ENCODE results near the gene CFAP77. TPM values are rescaled to one million over a fixed set of nuclear protein-coding genes. Genes with fewer than 3 reads are reported as not detected.

The CFAP77 gene
- total and polyA plus RNA-seq, 7 donors: not detected

DNA sequence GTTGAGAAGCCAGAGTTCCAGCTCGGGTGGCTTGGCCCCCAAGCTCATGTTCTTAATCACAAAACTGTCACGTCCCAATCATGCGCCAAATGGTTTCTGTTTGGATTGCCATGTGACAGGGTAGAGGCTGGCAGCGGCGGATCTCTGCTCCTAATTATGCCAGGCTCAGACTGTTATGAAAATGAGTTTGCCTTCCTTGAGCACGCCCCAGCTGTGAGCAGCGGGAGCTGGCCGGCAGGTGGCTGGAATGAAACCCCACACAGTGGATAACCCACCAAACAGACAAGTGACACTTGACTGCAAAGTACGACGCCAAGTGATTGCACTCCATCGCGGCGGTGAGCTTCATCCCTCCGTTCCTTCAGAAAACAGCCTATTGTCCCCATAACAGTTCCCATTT is 75.4 kb downstream of the CFAP77 start:
- no peaks in the 10 kb centered on the region for H3K4me1 ChIP-seq
- H3K9me3 ChIP-seq: no peaks in the 10 kb centered on the region
- WGBS, 3 donors: 54 to 58% (median 58%) methylated on average over 14 of the region's 14 CpGs
- peaks cover 0 to 94% (median 11%) of the 10 kb centered on the region in 3 donors for H3K27me3 ChIP-seq (ENCODE audit: insufficient read depth in 3 of 3, low read length in 2 of 3)
- ATAC-seq (no peak), DNase-seq (no peak)
- no peak overlapping the region for H3K4me3 ChIP-seq
- intact Hi-C loops (cut with DNase I): no loop called here
- no peak overlapping the region for H3K27ac ChIP-seq
- TF ChIP-seq, protein P1, sequence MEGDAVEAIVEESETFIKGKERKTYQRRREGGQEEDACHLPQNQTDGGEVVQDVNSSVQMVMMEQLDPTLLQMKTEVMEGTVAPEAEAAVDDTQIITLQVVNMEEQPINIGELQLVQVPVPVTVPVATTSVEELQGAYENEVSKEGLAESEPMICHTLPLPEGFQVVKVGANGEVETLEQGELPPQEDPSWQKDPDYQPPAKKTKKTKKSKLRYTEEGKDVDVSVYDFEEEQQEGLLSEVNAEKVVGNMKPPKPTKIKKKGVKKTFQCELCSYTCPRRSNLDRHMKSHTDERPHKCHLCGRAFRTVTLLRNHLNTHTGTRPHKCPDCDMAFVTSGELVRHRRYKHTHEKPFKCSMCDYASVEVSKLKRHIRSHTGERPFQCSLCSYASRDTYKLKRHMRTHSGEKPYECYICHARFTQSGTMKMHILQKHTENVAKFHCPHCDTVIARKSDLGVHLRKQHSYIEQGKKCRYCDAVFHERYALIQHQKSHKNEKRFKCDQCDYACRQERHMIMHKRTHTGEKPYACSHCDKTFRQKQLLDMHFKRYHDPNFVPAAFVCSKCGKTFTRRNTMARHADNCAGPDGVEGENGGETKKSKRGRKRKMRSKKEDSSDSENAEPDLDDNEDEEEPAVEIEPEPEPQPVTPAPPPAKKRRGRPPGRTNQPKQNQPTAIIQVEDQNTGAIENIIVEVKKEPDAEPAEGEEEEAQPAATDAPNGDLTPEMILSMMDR (IDR thresholded peaks at IDR 0.05): no peak
- H3K36me3 ChIP-seq (ENCODE audit: insufficient read depth in 1 of 2, low read depth in 1 of 2): no peaks in the 10 kb centered on the region

DNA sequence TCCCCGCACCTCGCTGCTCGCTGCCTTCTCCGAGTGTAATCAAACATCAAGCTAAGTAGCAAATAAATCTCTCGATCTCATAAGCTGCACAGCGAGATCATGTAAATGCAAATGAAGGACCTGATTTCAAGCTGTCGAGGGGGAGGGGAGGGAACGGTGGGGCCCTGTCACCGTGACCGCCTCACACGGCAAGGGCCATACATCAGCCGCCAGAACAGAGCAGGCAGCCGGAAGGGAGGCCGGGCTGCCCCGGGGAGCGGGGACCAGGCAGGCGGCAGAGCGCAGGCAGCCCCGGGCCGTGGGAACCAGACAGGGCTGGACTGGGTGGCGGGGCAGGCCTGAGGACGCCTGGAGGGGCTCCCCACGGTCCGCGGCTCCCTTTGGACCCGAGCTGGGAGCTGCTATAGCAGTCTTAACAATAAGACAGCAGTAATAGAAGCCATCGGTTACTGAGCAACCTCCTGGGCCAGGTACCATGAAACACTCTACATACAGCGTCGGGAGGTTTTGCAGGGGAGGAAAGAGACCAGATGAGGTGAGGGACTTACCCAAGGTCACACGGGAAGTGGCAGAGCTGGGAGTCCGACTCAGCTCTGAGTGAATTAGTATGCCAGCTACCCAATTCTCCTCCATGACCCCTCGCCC is 76.8 kb downstream of the CFAP77 start:
- TF ChIP-seq, protein P1 (IDR thresholded peaks at IDR 0.05): no peak
- intact Hi-C loops (cut with DNase I): no loop called here
- DNase-seq (no peak), ATAC-seq (no peak)
- no peaks in the 10 kb centered on the region for H3K4me1 ChIP-seq
- WGBS, 3 donors: 20 to 22% (median 21%) methylated on average over 32 of the region's 32 CpGs
- no peak overlapping the region for H3K4me3 ChIP-seq
- H3K27ac ChIP-seq: no peak overlapping the region
- H3K27me3 ChIP-seq (ENCODE audit: insufficient read depth in 3 of 3, low read length in 2 of 3): peaks cover 0 to 92% (median 12%) of the 10 kb centered on the region in 3 donors
- H3K36me3 ChIP-seq (ENCODE audit: insufficient read depth in 1 of 2, low read depth in 1 of 2): no peaks in the 10 kb centered on the region
- no peaks in the 10 kb centered on the region for H3K9me3 ChIP-seq

DNA sequence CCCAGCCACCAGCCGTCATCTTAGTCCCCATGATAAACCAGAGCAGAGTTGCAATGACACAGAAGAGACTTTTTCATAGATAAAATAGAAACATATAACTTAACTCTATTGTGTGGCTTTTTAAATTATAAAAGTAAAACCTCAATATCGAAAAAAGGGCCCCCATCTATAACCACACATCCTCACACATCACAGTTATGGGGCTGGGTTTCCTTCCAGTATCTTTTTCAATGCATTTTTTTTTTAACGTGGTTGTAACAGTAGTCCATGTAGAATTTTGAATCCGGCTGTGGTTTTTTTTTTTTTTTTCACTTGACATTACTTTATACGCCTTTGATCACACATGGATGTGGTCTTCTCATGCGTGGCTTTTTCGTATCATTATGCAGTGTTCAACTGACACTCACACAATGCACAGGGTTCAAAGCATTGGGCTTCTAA is 77.4 kb downstream of the CFAP77 start:
- Histone ChIP-seq H3K4me3 (no peak overlapping the region), H3K36me3 (ENCODE audit: insufficient read depth in 1 of 2, low read depth in 1 of 2) (no peaks in the 10 kb centered on the region), H3K27me3 (ENCODE audit: insufficient read depth in 3 of 3, low read length in 2 of 3) (peaks cover 0 to 90% (median 12%) of the 10 kb centered on the region in 3 donors), H3K9me3 (no peaks in the 10 kb centered on the region), H3K27ac (no peak overlapping the region), H3K4me1 (no peaks in the 10 kb centered on the region)
- 72 to 83% (median 82%) methylated on average over 7 of the region's 7 CpGs for WGBS, 3 donors
- TF ChIP-seq, protein P1 (IDR thresholded peaks at IDR 0.05): no peak
- intact Hi-C loops (cut with DNase I): no loop called here
- ATAC-seq (no peak), DNase-seq (no peak)

DNA sequence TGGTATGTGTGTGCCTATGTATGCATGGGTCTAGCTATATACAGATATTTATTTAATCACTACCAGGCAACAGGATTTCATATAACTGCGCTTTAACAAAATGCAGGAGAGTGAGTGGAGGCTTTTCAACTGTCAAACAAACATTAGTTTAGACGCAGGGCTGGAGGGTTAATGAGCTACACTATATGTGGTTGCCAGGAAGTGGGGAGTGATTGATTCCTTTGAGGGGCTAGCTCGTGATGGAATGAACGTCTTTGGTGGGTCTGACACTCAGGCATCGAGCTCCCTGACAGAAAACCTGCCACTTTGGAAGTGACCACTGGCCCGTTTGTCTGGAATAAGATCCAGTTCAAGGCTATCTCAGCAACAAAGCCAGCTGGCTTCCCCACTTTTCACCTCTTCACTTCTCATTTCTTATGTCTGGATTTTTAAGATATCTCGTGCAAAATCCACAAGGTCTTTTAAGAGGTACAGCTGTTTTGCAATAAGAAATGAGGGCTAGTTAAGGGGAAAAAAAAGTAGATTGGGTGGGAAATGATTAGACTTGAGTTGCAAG is 78.0 kb downstream of the CFAP77 start:
- 31 to 33% (median 31%) methylated on average over 7 of the region's 7 CpGs for WGBS, 3 donors
- TF ChIP-seq, protein P1 (IDR thresholded peaks at IDR 0.05): no peak
- no peak overlapping the region for H3K27ac ChIP-seq
- intact Hi-C loops (cut with DNase I): no loop called here
- H3K9me3 ChIP-seq: no peaks in the 10 kb centered on the region
- ATAC-seq (no peak), DNase-seq (no peak)
- no peaks in the 10 kb centered on the region for H3K36me3 ChIP-seq (ENCODE audit: insufficient read depth in 1 of 2, low read depth in 1 of 2)
- H3K4me1 ChIP-seq: no peaks in the 10 kb centered on the region
- no peak overlapping the region for H3K4me3 ChIP-seq
- peaks cover 0 to 89% (median 12%) of the 10 kb centered on the region in 3 donors for H3K27me3 ChIP-seq (ENCODE audit: insufficient read depth in 3 of 3, low read length in 2 of 3)
